Lung (tissue), 12 donors: ENCODE measurements around the gene DSTN. TPM values are rescaled to one million over a fixed set of nuclear protein-coding genes. Genes with fewer than 3 reads are reported as not detected.

Source experiments
- ATAC-seq: fragments of 200-7000 bp; cut with Tn5 transposase; one replicate; pipeline ENCODE4 v1.9.1; 2020; ENCODE audit warnings: moderate number of reproducible peaks; ENCODE audit not compliant: insufficient read depth, low FRiP score
- DNase-seq, 3 donors: peaks; one replicate each; pipeline ENCODE4 v3.0.0-alpha.2; 2013 to 2017
- H3K27ac ChIP-seq, 2 donors: one replicate each; pipeline ENCODE4 v1.5.1; 2013; ENCODE audit warnings: mild to moderate bottlenecking in 2 of 2, moderate library complexity in 2 of 2, control low read depth in 1 of 2, inconsistent platforms in 1 of 2, low read depth in 1 of 2, low read length in 1 of 2
- H3K27me3 ChIP-seq, 3 donors: one replicate each; pipeline ENCODE4 v1.5.1; 2013; ENCODE audit warnings: low read length in 2 of 3; ENCODE audit not compliant: control insufficient read depth in 3 of 3, insufficient read depth in 3 of 3
- H3K36me3 ChIP-seq, 4 donors: one replicate each; pipeline ENCODE4 v1.5.1; 2013; ENCODE audit warnings: low read length in 4 of 4, mild to moderate bottlenecking in 1 of 4, moderate library complexity in 1 of 4; ENCODE audit not compliant: control insufficient read depth in 4 of 4, insufficient read depth in 4 of 4
- H3K4me1 ChIP-seq, 5 donors: one replicate each; pipeline ENCODE4 v1.5.1; 2013; ENCODE audit warnings: low read length in 5 of 5, mild to moderate bottlenecking in 2 of 5, moderate library complexity in 1 of 5; ENCODE audit not compliant: control insufficient read depth in 5 of 5, insufficient read depth in 5 of 5
- H3K4me3 ChIP-seq: one replicate; pipeline ENCODE4 v1.5.1; 2013; ENCODE audit warnings: mild to moderate bottlenecking, control low read depth, moderate library complexity
- H3K9ac ChIP-seq, 2 donors: one replicate each; pipeline ENCODE4 v1.5.1; 2013; ENCODE audit warnings: low read length in 2 of 2, control low read depth in 1 of 2; ENCODE audit not compliant: insufficient read depth in 1 of 2
- H3K9me3 ChIP-seq, 4 donors: one replicate each; pipeline ENCODE4 v1.5.1; 2013; ENCODE audit warnings: low read length in 3 of 4, mild to moderate bottlenecking in 1 of 4, moderate library complexity in 1 of 4; ENCODE audit not compliant: control insufficient read depth in 4 of 4, insufficient read depth in 3 of 4
- CTCF ChIP-seq: IDR thresholded peaks from 2 replicates; pipeline ENCODE4 v1.5.1; 2012; ENCODE audit warnings: mild to moderate bottlenecking; ENCODE audit errors: control extremely low read depth, extremely low read depth
- WGBS, 2 donors: extraction: QIAGEN DNeasy Blood & Tissue Kit; methylation state at CpG; one replicate each; pipeline ENCODE4 v1.1.7; 2013; 5-methylcytosine and 5-hydroxymethylcytosine counted together
- polyA plus RNA-seq, 2 donors: library from polyadenylated mRNA; stranded (reverse); fragments of 200-250 nt; gene quantifications; one replicate each; pipeline ENCODE4 v1.2.1, GENCODE V29; 2013
- total RNA-seq, 2 donors: library from RNA; depleted of rRNA in 1 of 2; stranded (reverse); fragments of >200 nt in 1 of 2; gene quantifications; one replicate each; pipeline ENCODE4 v1.2.1, GENCODE V29; 2014 to 2021
- donor health status: control.
- donor health status: control.
- donor health status: Bipolar disorder and iron deficiency.
- donor health status: healthy.
- donor health status: DM: yes; HTN: yes; CAD: no.

DSTN gene
- total and polyA plus RNA-seq, 4 donors = 313 to 532 (median 380) TPM

- WGBS, 2 donors = 79 to 86% methylated on average over 11 of the region's 11 CpGs
- Histone ChIP-seq H3K4me1 (peaks cover under 1 to 20% (median 10%) of the 10 kb centered on the region in 5 donors), H3K36me3 (peaks cover 9 to 32% (median 20%) of the 10 kb centered on the region in 4 donors), H3K27ac (peak overlapping the region in 1 of 2 donors; percentile 27), H3K9ac (no peak overlapping the region), H3K4me3 (no peak overlapping the region), H3K9me3 (peaks cover 0 to 6% (median 0%) of the 10 kb centered on the region in 4 donors), H3K27me3 (no peaks in the 10 kb centered on the region)
- no peak for DNase-seq
- no peak for ATAC-seq
- no peak for TF ChIP-seq CTCF
Observed at GRCh38 chr20:17655865-17656479, 86.1 kb downstream of the DSTN start.

- Histone ChIP-seq H3K27me3 (no peaks in the 10 kb centered on the region), H3K4me1 (peaks cover 0 to 11% (median 3%) of the 10 kb centered on the region in 5 donors), H3K9ac (no peak overlapping the region), H3K4me3 (no peak overlapping the region), H3K36me3 (peaks cover 9 to 32% (median 18%) of the 10 kb centered on the region in 4 donors), H3K9me3 (peaks cover 0 to 6% (median 0%) of the 10 kb centered on the region in 4 donors), H3K27ac (no peak overlapping the region)
- no peak for TF ChIP-seq CTCF
- no peak for DNase-seq
- ATAC-seq = no peak
- 83 to 86% methylated on average over 9 of the region's 9 CpGs for WGBS, 2 donors
Observed at GRCh38 chr20:17657079-17657825, 87.4 kb downstream of the DSTN start.

GRCh38 chr20:17657898-17658647, 88.2 kb downstream of the DSTN start:
- Histone ChIP-seq H3K9me3 (peaks cover 0 to 6% (median 0%) of the 10 kb centered on the region in 4 donors), H3K36me3 (peaks cover 9 to 32% (median 18%) of the 10 kb centered on the region in 4 donors), H3K4me1 (peaks cover 0 to 10% (median 3%) of the 10 kb centered on the region in 5 donors), H3K9ac (no peak overlapping the region), H3K4me3 (no peak overlapping the region), H3K27me3 (no peaks in the 10 kb centered on the region), H3K27ac (peak overlapping the region in 1 of 2 donors; percentile 7)
- TF ChIP-seq CTCF = no peak
- 94 to 96% methylated on average over 9 of the region's 9 CpGs for WGBS, 2 donors
- ATAC-seq = no peak
- no peak for DNase-seq
